ENCODE data around the gene ARHGAP10.

GRCh38 chr4:147683188-147683591 is 48.7 kb upstream of the ARHGAP10 start:
- TF ChIP-seq, protein P1, sequence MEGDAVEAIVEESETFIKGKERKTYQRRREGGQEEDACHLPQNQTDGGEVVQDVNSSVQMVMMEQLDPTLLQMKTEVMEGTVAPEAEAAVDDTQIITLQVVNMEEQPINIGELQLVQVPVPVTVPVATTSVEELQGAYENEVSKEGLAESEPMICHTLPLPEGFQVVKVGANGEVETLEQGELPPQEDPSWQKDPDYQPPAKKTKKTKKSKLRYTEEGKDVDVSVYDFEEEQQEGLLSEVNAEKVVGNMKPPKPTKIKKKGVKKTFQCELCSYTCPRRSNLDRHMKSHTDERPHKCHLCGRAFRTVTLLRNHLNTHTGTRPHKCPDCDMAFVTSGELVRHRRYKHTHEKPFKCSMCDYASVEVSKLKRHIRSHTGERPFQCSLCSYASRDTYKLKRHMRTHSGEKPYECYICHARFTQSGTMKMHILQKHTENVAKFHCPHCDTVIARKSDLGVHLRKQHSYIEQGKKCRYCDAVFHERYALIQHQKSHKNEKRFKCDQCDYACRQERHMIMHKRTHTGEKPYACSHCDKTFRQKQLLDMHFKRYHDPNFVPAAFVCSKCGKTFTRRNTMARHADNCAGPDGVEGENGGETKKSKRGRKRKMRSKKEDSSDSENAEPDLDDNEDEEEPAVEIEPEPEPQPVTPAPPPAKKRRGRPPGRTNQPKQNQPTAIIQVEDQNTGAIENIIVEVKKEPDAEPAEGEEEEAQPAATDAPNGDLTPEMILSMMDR (IDR thresholded peaks at IDR 0.05): no peak
- TF ChIP-seq EZH2 (IDR thresholded peaks at IDR 0.05; ENCODE audit: borderline replicate concordance, insufficient read depth, low read depth, low read length, poor library complexity, severe bottlenecking): no peak

Data from B cell (primary cell).